Smooth muscle cell (in vitro differentiated cells): ENCODE results near the gene GPR34. TPM values are rescaled to one million over a fixed set of nuclear protein-coding genes. Genes with fewer than 3 reads are reported as not detected.

ENCODE experiments used
- DNase-seq: peaks from one replicate; lab custom pipeline; 2025; ENCODE audit not compliant: unreplicated experiment; lab: John Stamatoyannopoulos, UW
- H2AFZ ChIP-seq: fragments of 200-600 bp; sonication (generic); 2 replicates; pipeline ENCODE4 v1.6.0; 2016; ENCODE audit warnings: antibody characterized with exemption, low read depth, mild to moderate bottlenecking
- H3F3A ChIP-seq: fragments of 200-600 bp; sonication (generic); 2 replicates; pipeline ENCODE4 v1.6.0; 2017; ENCODE audit warnings: antibody characterized with exemption, low read depth
- H3K27ac ChIP-seq: fragments of 200-600 bp; sonication (generic); 2 replicates; pipeline ENCODE4 v1.5.1; 2016; ENCODE audit warnings: low read depth, mild to moderate bottlenecking
- H3K27me3 ChIP-seq: fragments of 200-600 bp; sonication (generic); 2 replicates; pipeline ENCODE4 v1.6.1; 2016; ENCODE audit warnings: low read depth, mild to moderate bottlenecking
- H3K36me3 ChIP-seq: fragments of 200-600 bp; sonication (generic); 2 replicates; pipeline ENCODE4 v1.5.1; 2016; ENCODE audit warnings: low read depth
- H3K4me1 ChIP-seq: fragments of 200-600 bp; sonication (generic); 2 replicates; pipeline ENCODE4 v1.5.1; 2016; ENCODE audit warnings: low read depth
- H3K4me2 ChIP-seq: fragments of 200-600 bp; sonication (generic); 2 replicates; pipeline ENCODE4 v1.6.0; 2016; ENCODE audit warnings: mild to moderate bottlenecking
- H3K4me3 ChIP-seq: fragments of 200-600 bp; sonication (generic); 2 replicates; pipeline ENCODE4 v1.5.1; 2016; ENCODE audit warnings: mild to moderate bottlenecking
- H3K79me2 ChIP-seq: fragments of 200-600 bp; sonication (generic); 2 replicates; pipeline ENCODE4 v1.6.0; 2016; ENCODE audit warnings: low read depth, mild to moderate bottlenecking
- H3K9ac ChIP-seq: fragments of 200-600 bp; sonication (generic); 2 replicates; pipeline ENCODE4 v1.6.0; 2016; ENCODE audit warnings: low read depth
- H3K9me3 ChIP-seq: fragments of 200-600 bp; sonication (generic); replicated peaks from 2 replicates; pipeline ENCODE4 v1.5.1; 2016; ENCODE audit warnings: low read depth
- H4K20me1 ChIP-seq: fragments of 200-600 bp; sonication (generic); 2 replicates; pipeline ENCODE4 v1.6.0; 2016; ENCODE audit warnings: low read depth
- CTCF ChIP-seq: fragments of 200-600 bp; sonication (generic); IDR thresholded peaks from 2 replicates; pipeline ENCODE4 v1.5.1; 2017; ENCODE audit warnings: borderline replicate concordance, mild to moderate bottlenecking, antibody characterized with exemption; ENCODE audit not compliant: insufficient read depth, poor library complexity, severe bottlenecking
- WGBS: methylation state at CpG from one replicate; pipeline ENCODE4 v1.1.7; 2016; ENCODE audit warnings: low lambda C conversion rate; 5-methylcytosine and 5-hydroxymethylcytosine counted together
- polyA plus RNA-seq: library from polyadenylated mRNA; unstranded; fragments of >200 nt; fragmentation: Nextera tagmentation; extraction: Ambion mirVana; gene quantifications from 2 replicates; pipeline ENCODE4 v1.2.1, GENCODE V29; 2016
- total RNA-seq: library from RNA; depleted of rRNA; stranded (reverse); fragments of >200 nt; gene quantifications from 2 replicates; pipeline ENCODE4 v1.2.3, GENCODE V29; 2014

Gene GPR34
- total and polyA plus RNA-seq, 2 experiments from 2014 or later = 0.31 to 2.2 TPM

GRCh38 chrX:41708486-41708885 is 19.7 kb downstream of the GPR34 start:
- Histone ChIP-seq H3K4me2 (no peak overlapping the region), H3K4me1 (no peaks in the 10 kb centered on the region), H2AFZ (no peak overlapping the region), H3K9ac (no peak overlapping the region), H3F3A (no peaks in the 10 kb centered on the region), H3K79me2 (no peaks in the 10 kb centered on the region), H3K36me3 (no peaks in the 10 kb centered on the region), H3K27me3 (no peaks in the 10 kb centered on the region), H3K9me3 (no peaks in the 10 kb centered on the region), H4K20me1 (no peaks in the 10 kb centered on the region), H3K4me3 (no peak overlapping the region), H3K27ac (no peak overlapping the region)
- TF ChIP-seq CTCF = no peak
- 63% methylated on average over 3 of the region's 3 CpGs for WGBS
- no peak for DNase-seq

- Histone ChIP-seq H3K4me3 (no peak overlapping the region), H3K9me3 (no peaks in the 10 kb centered on the region), H3F3A (no peaks in the 10 kb centered on the region), H3K4me1 (no peaks in the 10 kb centered on the region), H3K27ac (no peak overlapping the region), H3K4me2 (no peak overlapping the region), H3K79me2 (no peaks in the 10 kb centered on the region), H2AFZ (no peak overlapping the region), H4K20me1 (no peaks in the 10 kb centered on the region), H3K9ac (no peak overlapping the region), H3K36me3 (no peaks in the 10 kb centered on the region), H3K27me3 (no peaks in the 10 kb centered on the region)
- 85% methylated on average over 5 of the region's 5 CpGs for WGBS
- no peak for TF ChIP-seq CTCF
- DNase-seq = no peak
These were observed 22.4 kb downstream of the GPR34 start for GRCh38 chrX:41711021-41711667.

DNA sequence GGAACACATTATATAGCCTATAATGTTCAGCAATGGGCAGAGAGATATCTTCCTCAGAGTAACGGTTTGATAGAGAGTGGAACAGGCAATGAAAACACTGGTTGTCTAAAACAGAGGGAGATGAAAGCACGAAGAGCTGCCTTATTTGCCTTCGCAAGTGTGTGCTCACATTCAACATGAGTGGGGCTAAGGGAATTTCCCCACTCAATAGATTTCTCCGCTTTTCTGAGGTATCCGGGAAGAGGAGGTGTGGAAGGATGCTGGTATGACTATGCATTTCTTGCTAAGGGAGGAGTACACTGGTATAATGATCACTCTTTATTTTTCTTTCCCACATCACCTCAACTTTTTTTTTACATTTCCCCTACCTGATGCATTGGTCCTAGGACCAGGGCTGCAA is 27.4 kb downstream of the GPR34 start:
- Histone ChIP-seq H3K9ac (no peak overlapping the region), H3K27ac (no peak overlapping the region), H3K36me3 (no peaks in the 10 kb centered on the region), H3F3A (no peaks in the 10 kb centered on the region), H4K20me1 (no peaks in the 10 kb centered on the region), H3K9me3 (no peaks in the 10 kb centered on the region), H3K4me2 (no peak overlapping the region), H3K79me2 (no peaks in the 10 kb centered on the region), H3K4me1 (peaks cover 23% of the 10 kb centered on the region), H2AFZ (no peak overlapping the region), H3K27me3 (no peaks in the 10 kb centered on the region), H3K4me3 (no peak overlapping the region)
- WGBS = 90% methylated on average over 5 of the region's 5 CpGs
- no peak for TF ChIP-seq CTCF
- DNase-seq = no peak
